HL-60/S4 treated with retinoic acid at 250 ng/mL for 4 days and 3 days (cell line): ENCODE results near the gene BDKRB2.

Experiments
- in situ Hi-C: fragments of 300-500 bp; cut with MboI; formaldehyde crosslinking; loops from 2 replicates; pipeline ENCODE4 v1.7.0; 2022; ENCODE audit warnings: low sequenced_read_pairs

Gene BDKRB2

DNA sequence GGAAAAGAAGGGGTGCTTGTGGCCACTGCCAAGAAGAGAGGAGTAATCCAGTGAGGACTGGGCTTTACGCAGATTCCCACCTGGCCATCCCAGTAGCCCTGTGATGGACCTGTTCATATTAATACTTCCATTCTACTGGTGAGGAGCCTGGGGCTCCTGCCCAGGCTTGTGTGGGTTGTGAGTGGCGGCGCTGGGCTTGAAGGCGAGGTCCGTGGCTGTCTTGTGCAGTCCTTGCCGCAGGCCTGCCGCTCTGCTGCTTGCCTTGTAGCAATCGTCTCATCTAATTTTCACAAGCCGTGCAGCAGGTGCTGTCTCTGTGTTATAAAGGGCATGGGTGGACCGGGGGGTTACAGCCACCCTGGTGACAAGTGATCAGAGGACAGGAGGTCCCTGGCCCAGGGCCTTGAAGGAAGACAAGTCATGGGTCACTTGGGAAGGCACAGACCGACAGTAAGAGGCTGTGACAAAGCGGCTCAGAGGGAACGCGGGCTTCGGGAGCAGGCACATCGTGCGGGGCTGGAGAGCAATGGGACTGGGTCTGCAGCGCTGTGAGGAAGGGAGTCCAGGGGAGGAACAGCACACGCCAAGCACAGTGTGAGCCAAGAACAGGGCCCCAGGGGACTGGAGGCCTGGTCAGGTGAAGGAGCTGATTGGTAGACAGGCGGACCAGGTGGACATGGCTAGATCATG, 7.3 kb upstream of the BDKRB2 start:
- in situ Hi-C loops = no loop called here

GRCh38 chr14:96197969-96198368, 6.7 kb upstream of the BDKRB2 start:
- in situ Hi-C loops = no loop called here

- in situ Hi-C loops = no loop called here
Measured at GRCh38 chr14:96198430-96199130, 6.1 kb upstream of the BDKRB2 start.

GRCh38 chr14:96201157-96201556, 3.5 kb upstream of the BDKRB2 start:
- in situ Hi-C loops = no loop called here

DNA sequence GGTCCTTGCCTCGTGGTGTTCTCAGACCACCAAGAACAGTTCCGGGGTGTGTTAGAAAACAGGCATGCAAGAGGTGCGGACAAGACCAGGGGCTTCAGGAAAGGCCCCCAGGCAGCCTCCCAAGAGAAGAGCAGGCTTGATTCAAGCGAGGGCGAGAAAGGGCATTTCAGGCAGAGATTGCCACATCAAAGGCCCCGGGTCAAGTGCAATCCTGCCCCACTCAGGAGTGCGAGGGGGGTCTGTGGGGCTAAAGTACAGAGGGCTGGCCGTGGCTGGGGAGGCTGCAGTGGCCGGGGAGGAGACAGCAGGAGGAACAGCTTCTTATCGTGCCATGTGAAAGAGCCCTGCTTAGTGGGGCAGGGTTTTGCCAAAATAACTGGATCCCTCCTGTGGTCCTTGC, 2.7 kb upstream of the BDKRB2 start:
- in situ Hi-C loops = no loop called here

GRCh38 chr14:96202441-96203094, 2.1 kb upstream of the BDKRB2 start:
- in situ Hi-C loops = no loop called here

DNA sequence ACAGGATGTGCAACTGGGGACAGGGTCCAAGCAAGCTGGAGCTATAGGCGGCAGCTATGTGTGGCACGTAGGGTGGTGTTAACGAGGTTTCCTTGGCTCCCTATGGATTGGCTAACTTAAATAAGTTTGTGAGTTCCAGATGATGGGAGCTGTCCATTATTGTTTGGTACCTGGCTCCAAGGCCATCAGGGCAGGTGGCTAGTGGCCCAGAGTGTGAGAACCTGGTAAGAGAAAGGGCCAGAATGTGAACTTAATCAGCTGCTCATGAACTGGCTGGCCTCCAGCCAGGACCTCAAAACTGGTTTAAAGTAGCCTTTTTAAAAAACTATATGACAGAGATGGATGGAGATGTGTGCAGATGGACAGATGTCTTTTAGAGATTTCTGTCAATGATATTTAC, 1.5 kb upstream of the BDKRB2 start:
- in situ Hi-C loops = no loop called here

DNA sequence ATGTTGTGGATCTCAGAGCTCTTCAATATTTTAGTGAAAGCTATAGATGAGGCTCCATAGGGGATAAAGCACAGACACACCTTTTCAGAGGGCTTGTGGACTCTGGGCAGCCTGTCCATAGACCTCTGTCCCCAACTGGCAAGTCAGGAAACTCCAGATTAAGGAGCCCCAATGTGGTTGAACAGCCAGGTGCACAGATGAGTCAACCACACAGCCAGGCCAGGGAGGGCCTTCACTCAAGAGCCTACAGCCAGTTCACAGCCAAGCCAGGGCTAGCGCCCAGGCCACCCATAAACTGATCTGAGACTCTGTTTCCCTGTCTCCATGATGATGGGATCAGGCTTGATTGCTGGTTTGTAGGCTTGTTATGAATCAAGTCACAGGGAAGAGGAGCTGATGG, 1.0 kb upstream of the BDKRB2 start:
- in situ Hi-C loops = no loop called here

DNA sequence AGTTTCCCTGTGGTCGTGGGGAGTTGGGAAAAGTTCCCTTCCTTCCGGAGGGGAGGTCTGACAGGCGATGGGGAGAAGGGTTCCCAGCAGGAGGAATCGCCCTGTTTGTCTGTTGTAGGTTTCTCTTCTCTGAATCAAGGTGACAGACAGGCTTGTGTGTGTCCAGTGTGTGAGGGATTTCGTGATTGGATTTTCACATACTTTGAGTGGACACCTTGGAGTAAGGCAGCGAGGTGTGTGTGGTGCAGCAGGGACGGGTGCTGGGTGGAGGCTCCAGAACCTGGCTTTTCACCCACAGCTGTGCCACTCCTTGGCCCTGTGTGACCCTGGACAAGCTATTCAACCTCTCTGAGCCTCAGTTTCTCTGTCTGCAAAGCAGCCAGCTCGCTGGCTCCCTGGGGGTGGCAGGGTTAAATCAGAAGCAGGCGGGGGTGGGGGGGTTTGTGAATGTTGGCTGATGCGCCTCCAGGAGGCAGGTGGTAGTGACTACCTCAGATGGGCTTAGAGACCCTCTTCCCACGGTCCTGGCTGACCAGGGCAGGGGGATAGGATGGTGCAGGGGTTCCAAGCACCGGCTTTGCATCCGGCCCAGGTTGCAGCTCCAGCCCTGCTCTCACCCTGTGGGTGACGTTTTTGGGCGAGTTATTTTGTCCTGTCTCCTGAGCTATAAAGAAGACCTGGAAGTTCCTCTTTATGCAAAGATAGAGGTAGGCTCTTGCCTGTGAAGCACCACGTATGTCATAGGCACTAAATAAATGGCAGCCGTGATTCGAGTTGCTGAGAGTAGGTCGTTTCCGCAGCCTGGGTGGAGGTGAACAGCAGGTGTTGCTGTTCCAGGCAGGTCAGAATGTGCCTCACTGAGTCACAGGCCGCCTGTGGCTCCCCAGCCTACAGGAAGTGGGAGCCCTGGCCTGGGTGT, 679 bp downstream of the BDKRB2 start:
- in situ Hi-C loops = no loop called here

- in situ Hi-C loops = no loop called here
Measured at GRCh38 chr14:96205978-96206360, 1.3 kb downstream of the BDKRB2 start.

- in situ Hi-C loops = no loop called here
Measured at GRCh38 chr14:96206461-96206860, 1.8 kb downstream of the BDKRB2 start.

- in situ Hi-C loops = no loop called here
Measured at GRCh38 chr14:96207686-96208085, 3.0 kb downstream of the BDKRB2 start.

DNA sequence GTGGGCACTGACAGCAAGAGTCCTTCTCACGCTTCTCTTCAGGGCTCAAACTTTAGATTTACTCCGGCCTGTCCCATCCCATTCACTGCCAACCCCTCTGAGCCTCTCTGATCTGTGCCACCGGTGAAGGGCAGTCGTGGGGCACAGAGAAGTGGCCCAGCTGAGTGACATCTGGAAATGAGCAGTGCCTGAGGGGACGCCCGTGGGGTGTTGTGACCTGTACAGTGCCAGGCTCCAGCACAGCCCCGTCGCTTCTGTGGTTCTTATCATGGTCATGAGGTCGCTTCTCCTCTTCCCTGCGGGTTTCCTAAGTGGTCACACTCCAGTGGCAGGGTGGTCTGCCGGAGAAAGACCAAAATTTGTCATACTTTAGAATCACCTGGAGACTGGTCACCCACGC, 4.1 kb downstream of the BDKRB2 start:
- in situ Hi-C loops = no loop called here

DNA sequence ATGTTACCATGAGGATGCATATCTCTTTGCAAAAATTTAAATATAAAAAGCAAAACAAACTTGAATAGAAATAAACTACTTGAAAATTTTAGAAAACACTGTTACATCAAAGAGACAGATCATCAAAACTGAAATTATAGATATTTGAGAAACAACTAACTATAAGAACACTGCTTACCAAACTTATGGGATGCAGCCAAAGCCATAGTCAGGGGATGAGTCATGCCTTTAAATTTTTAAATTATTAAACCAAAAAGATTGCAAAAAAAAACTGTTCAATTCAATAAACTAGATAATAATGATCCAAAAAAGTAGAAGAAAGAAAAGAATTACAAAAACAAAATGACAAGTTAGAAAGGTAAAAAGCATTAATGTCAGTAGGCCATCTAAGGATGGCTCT, 7.5 kb downstream of the BDKRB2 start:
- in situ Hi-C loops = no loop called here

GRCh38 chr14:96212896-96213295, 8.3 kb downstream of the BDKRB2 start:
- in situ Hi-C loops = no loop called here

DNA sequence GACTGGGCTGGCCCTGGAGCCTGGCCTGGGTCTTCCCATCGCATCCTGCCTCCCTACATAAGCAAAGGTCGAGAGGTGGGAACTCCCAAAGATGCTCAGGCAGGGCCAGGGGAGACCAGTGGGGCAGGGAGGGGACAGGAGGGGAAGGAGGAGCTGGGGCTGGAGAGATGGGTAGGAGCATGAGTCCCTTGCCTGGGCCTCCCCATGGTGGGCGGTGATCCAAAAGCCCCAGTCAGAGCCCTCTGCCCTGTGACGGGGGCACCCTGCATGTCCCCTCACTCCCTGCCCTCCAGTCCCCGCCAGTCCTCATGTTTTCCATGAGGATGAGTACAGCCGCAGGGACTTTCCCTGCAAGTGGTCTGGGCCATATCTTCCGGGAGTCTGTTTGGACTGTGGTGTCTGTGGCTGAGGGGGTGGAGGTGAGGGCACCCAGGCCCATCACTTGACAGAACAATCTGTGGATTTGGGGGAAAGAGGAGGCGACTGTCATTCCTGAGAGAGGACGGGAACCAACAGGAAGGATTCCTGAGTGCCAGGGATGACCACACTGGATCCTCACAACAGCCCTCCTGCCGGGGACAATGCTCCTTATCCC, 9.3 kb downstream of the BDKRB2 start:
- in situ Hi-C loops = no loop called here

DNA sequence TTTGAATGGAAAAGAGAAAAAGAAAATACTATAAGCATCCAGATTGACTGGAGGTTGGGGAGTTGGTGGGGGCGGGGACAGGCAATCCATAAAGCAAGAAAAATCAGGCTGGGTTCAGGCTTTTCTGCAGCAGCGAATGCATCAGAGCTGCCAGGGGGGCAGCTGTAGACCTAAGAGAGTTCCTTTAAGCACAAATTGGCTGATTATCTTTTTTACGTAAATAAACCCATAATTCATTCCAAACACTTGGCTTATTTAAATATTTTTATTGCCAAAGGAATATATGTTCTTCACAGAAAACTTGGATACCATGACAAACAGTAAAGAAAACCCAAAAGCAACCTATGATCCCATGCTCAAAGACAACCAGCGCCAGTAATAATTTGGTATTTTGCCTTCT, 10.2 kb downstream of the BDKRB2 start:
- in situ Hi-C loops = no loop called here

- in situ Hi-C loops = no loop called here
Measured at GRCh38 chr14:96215452-96216244, 11.0 kb downstream of the BDKRB2 start.

DNA sequence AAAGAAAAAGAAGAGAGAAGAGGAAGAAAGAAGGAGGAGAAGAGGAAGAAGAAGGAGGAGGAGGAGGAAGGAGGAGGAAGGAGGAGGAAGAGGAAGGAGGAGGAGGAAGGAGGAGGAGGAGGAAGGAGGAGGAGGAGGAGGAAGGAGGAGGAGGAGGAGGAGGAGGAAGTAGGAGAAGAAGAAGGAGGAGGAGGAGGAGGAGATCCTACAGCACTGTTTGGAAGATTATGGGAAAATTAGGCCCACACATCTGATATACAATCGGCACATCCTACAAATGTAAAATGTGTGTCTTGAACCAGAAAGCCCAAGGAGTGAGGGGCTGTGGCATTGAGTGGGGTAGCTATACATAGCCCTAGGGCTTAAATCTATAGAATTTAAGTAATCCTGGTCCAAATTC, 12.0 kb downstream of the BDKRB2 start:
- in situ Hi-C loops = no loop called here

GRCh38 chr14:96217376-96217913, 12.8 kb downstream of the BDKRB2 start:
- in situ Hi-C loops = no loop called here
